CD4-positive, alpha-beta T cell (primary cell): Measurements from ENCODE around the gene PTPRM. TPM values are rescaled to one million over a fixed set of nuclear protein-coding genes. Genes with fewer than 3 reads are reported as not detected.

ENCODE experiments used
- ATAC-seq: fragments of 200-7000 bp; cut with Tn5 transposase; one replicate; pipeline ENCODE4 v1.10.0; 2022; ENCODE audit warnings: mild to moderate bottlenecking; ENCODE audit not compliant: poor library complexity
- CTCF ChIA-PET: fragments of 350-600 bp; sonication (Branson Sonifier 250); formaldehyde crosslinking; loops from one replicate; lab custom pipeline; 2021; ENCODE audit warnings: antibody characterized with exemption, inconsistent platforms; lab: Charles Lee
- POLR2A ChIA-PET: fragments of 350-600 bp; sonication (Branson Sonifier 250); formaldehyde crosslinking; loops from one replicate; lab custom pipeline; 2021; ENCODE audit warnings: antibody characterized with exemption, inconsistent platforms; lab: Charles Lee
- DNase-seq, 14 experiments: peaks; one replicate each; pipeline ENCODE4 v3.0.0-alpha.2; 2013 to 2020; ENCODE audit warnings: mixed read lengths in 2 of 14
- H3K27ac ChIP-seq, 2 donors: one replicate each; pipeline versions ENCODE4 v1.5.1 to v1.7.0; 2013; ENCODE audit warnings: low read length in 2 of 2, low read depth in 1 of 2, mild to moderate bottlenecking in 1 of 2
- H3K27me3 ChIP-seq, 2 experiments: 1 replicate in 1 of 2; 2 replicates in 1 of 2; pipeline versions ENCODE4 v1.6.1 to v1.7.0; 2013; ENCODE audit warnings: low read length in 2 of 2, control low read depth in 1 of 2, mild to moderate bottlenecking in 1 of 2, moderate library complexity in 1 of 2; ENCODE audit not compliant: insufficient read depth in 2 of 2, control insufficient read depth in 1 of 2
- H3K36me3 ChIP-seq: one replicate; pipeline ENCODE4 v1.6.1; 2013; ENCODE audit warnings: low read length, control low read depth; ENCODE audit not compliant: insufficient read depth
- H3K4me1 ChIP-seq: one replicate; pipeline ENCODE4 v1.6.1; 2013; ENCODE audit warnings: low read length, control low read depth; ENCODE audit not compliant: insufficient read depth
- H3K4me3 ChIP-seq: one replicate; pipeline ENCODE4 v1.5.1; 2013; ENCODE audit warnings: mild to moderate bottlenecking, low read length, moderate library complexity
- H3K9me3 ChIP-seq, 2 experiments: 1 replicate in 1 of 2; 2 replicates in 1 of 2; pipeline versions ENCODE4 v1.6.1 to v1.7.0; 2013; ENCODE audit warnings: low read length in 2 of 2, mild to moderate bottlenecking in 2 of 2, control low read depth in 1 of 2, moderate library complexity in 1 of 2; ENCODE audit not compliant: control insufficient read depth in 1 of 2, insufficient read depth in 1 of 2
- H3K27ac Mint-ChIP-seq: one replicate; pipeline ENCODE4 v1.8.0; 2020; ENCODE audit warnings: mixed read lengths
- H3K27me3 Mint-ChIP-seq: one replicate; pipeline ENCODE4 v1.8.0; 2021; ENCODE audit warnings: mixed read lengths
- H3K36me3 Mint-ChIP-seq: one replicate; pipeline ENCODE4 v1.8.0; 2021; ENCODE audit warnings: low read depth, mixed read lengths
- H3K4me1 Mint-ChIP-seq: one replicate; pipeline ENCODE4 v1.8.0; 2021; ENCODE audit warnings: low read depth, mixed read lengths
- H3K4me3 Mint-ChIP-seq: one replicate; pipeline ENCODE4 v1.8.0; 2020; ENCODE audit warnings: mild to moderate bottlenecking, mixed read lengths
- H3K9me3 Mint-ChIP-seq: one replicate; pipeline ENCODE4 v1.8.0; 2020; ENCODE audit warnings: mixed read lengths
- intact Hi-C, 2 experiments: fragments of 100-400 bp; cut with DNase I in 1 of 2; cut with micrococcal nuclease in 1 of 2; formaldehyde crosslinking; loops; one replicate each; pipeline versions ENCODE4 v1.15.1 to v1.9.0; 2023 to 2025; cut with DNase I, micrococcal nuclease
- total RNA-seq, 174 experiments: library from RNA in 2 of 174; stranded (reverse) in 2 of 174; gene quantifications; one replicate each; pipeline ENCODE4 v1.2.3 and lab custom pipeline; 2021 to 2026
- TF ChIP-seq, protein P1 (sequence below): fragments of 200-600 bp; IDR thresholded peaks from one replicate; pipeline ENCODE4 v1.8.0; 2022; ENCODE audit warnings: antibody characterized with exemption, mild to moderate bottlenecking

The PTPRM gene
- total RNA-seq, 2 experiments from 2014 or later = 21.7 to 21.9 TPM

DNA sequence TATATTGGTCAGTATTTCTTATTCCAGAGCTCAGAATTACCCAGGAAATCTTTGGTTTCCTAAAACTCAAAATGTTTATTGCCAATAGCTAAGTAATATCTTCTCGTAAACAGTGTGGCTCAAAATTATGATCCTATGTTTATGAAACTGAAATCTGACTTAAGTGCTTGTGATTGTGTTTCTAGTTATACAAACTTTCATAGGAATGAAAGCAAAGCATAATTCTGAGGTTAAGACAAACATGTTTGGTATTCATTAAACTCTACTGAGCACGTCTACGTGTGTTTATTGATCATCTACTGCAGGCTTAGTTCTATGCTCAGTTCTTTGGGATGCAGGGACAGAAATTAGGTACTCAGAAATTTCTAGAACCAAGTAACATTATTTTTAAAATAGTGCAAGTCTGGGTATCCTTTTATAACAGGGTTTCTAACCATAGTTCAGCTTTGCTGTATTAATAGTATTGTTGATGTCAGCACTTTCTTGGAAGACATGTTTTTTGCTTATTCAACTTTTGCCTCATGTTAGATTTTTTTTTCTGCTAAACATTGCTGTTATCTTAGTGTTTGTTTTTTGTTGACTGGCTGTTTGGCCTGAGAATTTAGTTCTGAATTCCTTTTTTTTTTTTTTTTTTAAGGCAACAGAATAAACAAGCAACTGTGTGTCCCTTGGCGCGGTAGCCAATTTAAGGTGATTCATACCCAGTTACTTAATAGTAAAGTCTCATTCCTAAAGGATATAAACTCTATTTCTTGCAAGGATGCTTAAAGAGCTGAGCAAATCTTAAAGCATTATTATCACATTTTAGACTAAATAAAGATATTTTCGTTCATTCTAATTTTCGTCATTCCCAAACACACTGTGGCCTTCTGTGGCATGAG, 31.3 kb downstream of the PTPRM start:
- no peaks in the 10 kb centered on the region for H3K4me1 Mint-ChIP-seq
- POLR2A ChIA-PET = no interaction called here
- Histone ChIP-seq H3K9me3 (peaks cover 0 to 4% of the 10 kb centered on the region in 2 experiments), H3K27ac (no peak overlapping the region), H3K27me3 (no peaks in the 10 kb centered on the region), H3K36me3 (no peaks in the 10 kb centered on the region), H3K4me3 (no peak overlapping the region), H3K4me1 (no peaks in the 10 kb centered on the region)
- no peaks in the 10 kb centered on the region for H3K36me3 Mint-ChIP-seq
- TF ChIP-seq, protein P1, sequence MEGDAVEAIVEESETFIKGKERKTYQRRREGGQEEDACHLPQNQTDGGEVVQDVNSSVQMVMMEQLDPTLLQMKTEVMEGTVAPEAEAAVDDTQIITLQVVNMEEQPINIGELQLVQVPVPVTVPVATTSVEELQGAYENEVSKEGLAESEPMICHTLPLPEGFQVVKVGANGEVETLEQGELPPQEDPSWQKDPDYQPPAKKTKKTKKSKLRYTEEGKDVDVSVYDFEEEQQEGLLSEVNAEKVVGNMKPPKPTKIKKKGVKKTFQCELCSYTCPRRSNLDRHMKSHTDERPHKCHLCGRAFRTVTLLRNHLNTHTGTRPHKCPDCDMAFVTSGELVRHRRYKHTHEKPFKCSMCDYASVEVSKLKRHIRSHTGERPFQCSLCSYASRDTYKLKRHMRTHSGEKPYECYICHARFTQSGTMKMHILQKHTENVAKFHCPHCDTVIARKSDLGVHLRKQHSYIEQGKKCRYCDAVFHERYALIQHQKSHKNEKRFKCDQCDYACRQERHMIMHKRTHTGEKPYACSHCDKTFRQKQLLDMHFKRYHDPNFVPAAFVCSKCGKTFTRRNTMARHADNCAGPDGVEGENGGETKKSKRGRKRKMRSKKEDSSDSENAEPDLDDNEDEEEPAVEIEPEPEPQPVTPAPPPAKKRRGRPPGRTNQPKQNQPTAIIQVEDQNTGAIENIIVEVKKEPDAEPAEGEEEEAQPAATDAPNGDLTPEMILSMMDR = no peak
- H3K4me3 Mint-ChIP-seq = no peak overlapping the region
- intact Hi-C loops = no loop called here
- DNase-seq (no peak), ATAC-seq (no peak)
- H3K27me3 Mint-ChIP-seq = no peaks in the 10 kb centered on the region
- no peak overlapping the region for H3K27ac Mint-ChIP-seq
- no peaks in the 10 kb centered on the region for H3K9me3 Mint-ChIP-seq
- CTCF ChIA-PET = interaction anchor here (0.7 kb wide), 1 partner anchor 34 kb away, joined by 3 read pairs; no protein-coding TSS in a partner anchor

DNA sequence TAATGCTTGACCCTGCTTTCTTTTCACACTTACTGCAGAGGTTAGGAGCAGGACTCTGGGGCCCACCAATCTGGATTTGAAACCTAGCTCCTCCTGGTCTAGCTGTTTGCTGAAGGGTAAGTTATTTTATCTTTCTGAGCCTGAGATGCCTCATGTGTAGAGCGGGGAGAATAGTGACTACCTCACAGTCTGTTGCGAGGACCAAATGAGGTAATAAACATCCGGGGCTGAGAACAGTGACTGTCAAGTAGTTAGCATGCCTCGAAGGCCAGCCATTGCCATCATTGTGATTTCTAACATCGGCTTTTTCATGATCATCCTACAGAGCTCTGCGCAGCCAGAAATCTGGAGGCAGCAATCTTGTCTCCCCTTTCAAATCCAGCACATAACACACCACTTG, 32.9 kb downstream of the PTPRM start:
- ChIA-PET CTCF (no interaction called here), POLR2A (no interaction called here)
- DNase-seq (no peak), ATAC-seq (no peak)
- Mint-ChIP-seq H3K27me3 (no peaks in the 10 kb centered on the region), H3K4me1 (no peaks in the 10 kb centered on the region), H3K36me3 (no peaks in the 10 kb centered on the region), H3K27ac (no peak overlapping the region), H3K4me3 (no peak overlapping the region), H3K9me3 (no peaks in the 10 kb centered on the region)
- Histone ChIP-seq H3K36me3 (no peaks in the 10 kb centered on the region), H3K4me1 (no peaks in the 10 kb centered on the region), H3K9me3 (peaks cover 0 to 4% of the 10 kb centered on the region in 2 experiments), H3K27me3 (no peaks in the 10 kb centered on the region), H3K4me3 (no peak overlapping the region), H3K27ac (peak overlapping the region in 1 of 2 donors; percentile 7)
- TF ChIP-seq, protein P1 = no peak
- intact Hi-C loops = no loop called here

DNA sequence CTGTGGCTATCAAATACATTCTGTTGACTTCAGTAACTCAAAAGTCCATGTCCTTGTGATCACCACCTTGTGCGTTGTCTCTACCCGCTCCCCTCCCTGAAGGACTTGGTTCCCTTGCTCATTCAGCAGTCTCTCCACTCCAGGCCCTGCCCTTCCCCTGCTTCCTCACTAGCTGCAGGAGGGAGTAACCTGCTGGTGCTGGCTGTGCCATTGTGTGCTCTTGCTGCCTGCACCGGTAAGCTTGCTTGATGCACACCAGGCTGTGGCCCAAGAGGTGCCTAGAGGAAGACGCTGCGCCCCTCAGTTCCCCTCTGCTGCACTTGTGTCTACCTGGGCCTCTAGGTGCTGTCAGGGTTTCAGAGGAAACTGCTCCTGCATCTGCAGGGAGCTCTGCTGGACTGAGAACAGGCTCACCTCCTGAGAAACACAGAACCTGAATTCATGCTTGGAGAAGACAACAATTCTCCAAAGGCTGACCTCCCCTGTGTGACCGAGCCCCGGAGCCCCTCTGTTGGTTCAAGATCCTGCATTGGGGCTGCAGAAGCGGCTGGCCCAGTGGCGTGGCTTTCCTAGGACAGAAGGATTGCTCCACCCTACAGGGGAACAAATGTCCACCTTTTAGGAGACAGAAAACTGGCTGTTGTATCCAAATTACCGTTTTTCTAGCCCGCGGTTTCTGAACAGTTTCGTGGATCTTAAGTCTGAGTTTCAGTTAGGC, 33.6 kb downstream of the PTPRM start:
- Mint-ChIP-seq H3K4me1 (no peaks in the 10 kb centered on the region), H3K4me3 (no peak overlapping the region), H3K9me3 (no peaks in the 10 kb centered on the region), H3K27ac (no peak overlapping the region), H3K36me3 (no peaks in the 10 kb centered on the region), H3K27me3 (no peaks in the 10 kb centered on the region)
- Histone ChIP-seq H3K4me1 (no peaks in the 10 kb centered on the region), H3K4me3 (no peak overlapping the region), H3K27me3 (no peaks in the 10 kb centered on the region), H3K27ac (no peak overlapping the region), H3K9me3 (peaks cover 0 to 4% of the 10 kb centered on the region in 2 experiments), H3K36me3 (no peaks in the 10 kb centered on the region)
- ChIA-PET POLR2A (no interaction called here), CTCF (no interaction called here)
- DNase-seq (no peak), ATAC-seq (no peak)
- TF ChIP-seq, protein P1 = no peak
- intact Hi-C loops = no loop called here
